Naive B cell (primary cell): ENCODE results near the gene CCNY. TPM values are rescaled to one million over a fixed set of nuclear protein-coding genes. Genes with fewer than 3 reads are reported as not detected.
"Not testable (repeated sequence)": the region's sequence is repeated elsewhere in the genome, so short reads cannot be mapped to it uniquely, and the experiment has no call there.

Experiments used
- ATAC-seq, 2 donors: fragments of 150-1000 bp; cut with Tn5 transposase; 2 replicates each; pipeline ENCODE4 v1.10.0; 2021; ENCODE audit warnings: low read depth in 2 of 2, mild to moderate bottlenecking in 2 of 2, moderate library complexity in 2 of 2
- DNase-seq: peaks from one replicate; pipeline ENCODE4 v3.0.0; 2022
- H3K27ac Mint-ChIP-seq, 6 donors: one replicate each; pipeline ENCODE4 v1.8.0; 2020 to 2022; ENCODE audit warnings: mild to moderate bottlenecking in 6 of 6, mixed read lengths in 6 of 6, moderate library complexity in 5 of 6, inconsistent platforms in 2 of 6
- H3K27me3 Mint-ChIP-seq, 3 donors: one replicate each; pipeline ENCODE4 v1.8.0; 2021 to 2022; ENCODE audit warnings: mixed read lengths in 3 of 3, mild to moderate bottlenecking in 1 of 3
- H3K36me3 Mint-ChIP-seq, 2 donors: one replicate each; pipeline ENCODE4 v1.8.0; 2020 to 2022; ENCODE audit warnings: mixed read lengths in 2 of 2, inconsistent platforms in 1 of 2, mild to moderate bottlenecking in 1 of 2
- H3K4me1 Mint-ChIP-seq, 3 donors: one replicate each; pipeline ENCODE4 v1.8.0; 2020 to 2022; ENCODE audit warnings: mixed read lengths in 3 of 3, inconsistent platforms in 1 of 3, mild to moderate bottlenecking in 1 of 3, moderate library complexity in 1 of 3
- H3K4me3 Mint-ChIP-seq, 8 donors: one replicate each; pipeline ENCODE4 v1.8.0; 2020 to 2022; ENCODE audit warnings: mild to moderate bottlenecking in 8 of 8, mixed read lengths in 8 of 8, moderate library complexity in 8 of 8, inconsistent platforms in 2 of 8
- H3K9me3 Mint-ChIP-seq, 7 donors: one replicate each; pipeline ENCODE4 v1.8.0; 2020 to 2022; ENCODE audit warnings: mixed read lengths in 7 of 7, mild to moderate bottlenecking in 5 of 7, inconsistent platforms in 2 of 7, moderate library complexity in 1 of 7
- polyA plus RNA-seq, 6 donors: library from polyadenylated mRNA; unstranded; fragments of 300-500 nt; fragmentation: Illumina TruSeq; gene quantifications; one replicate each; pipeline ENCODE4 v1.2.3, GENCODE V29; 2021; ENCODE audit warnings: low read depth in 6 of 6

CCNY gene
- polyA plus RNA-seq, 6 donors from 2014 or later: 9.4 to 27.7 (median 13.6) TPM

DNA sequence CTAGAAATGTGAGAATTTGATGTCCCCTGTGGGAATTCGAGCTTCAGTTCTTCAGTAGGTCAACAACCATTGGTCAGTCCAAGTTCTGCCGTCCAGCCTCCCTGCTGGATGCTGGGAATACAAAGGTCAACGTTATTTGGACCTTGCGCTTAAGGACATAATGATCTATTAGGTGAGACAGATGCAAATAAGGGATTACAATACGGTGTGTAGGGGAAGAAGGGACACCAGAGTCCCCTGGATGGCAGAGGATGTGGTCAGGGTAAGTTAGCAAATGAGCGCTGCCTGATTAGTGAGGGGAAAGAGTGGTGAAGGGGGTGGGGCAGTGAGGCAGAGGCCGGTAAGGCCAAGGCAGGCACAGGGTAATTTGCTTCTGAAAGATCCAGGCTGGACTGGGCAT is 16.2 kb downstream of the CCNY start:
- peak overlapping the region in 6 of 8 donors; percentile 7 to 71 (median 58) for H3K4me3 Mint-ChIP-seq
- H3K27me3 Mint-ChIP-seq: no peaks in the 10 kb centered on the region
- H3K4me1 Mint-ChIP-seq: peaks cover 78 to 94% (median 93%) of the 10 kb centered on the region in 3 donors
- DNase-seq: no peak
- peaks cover 0 to 3% (median 0%) of the 10 kb centered on the region in 7 donors for H3K9me3 Mint-ChIP-seq
- H3K27ac Mint-ChIP-seq: peak overlapping the region in 4 of 6 donors; percentile 61 to 90 (median 72)
- peak; percentile 18 to 50 for ATAC-seq
- H3K36me3 Mint-ChIP-seq: no peaks in the 10 kb centered on the region

DNA sequence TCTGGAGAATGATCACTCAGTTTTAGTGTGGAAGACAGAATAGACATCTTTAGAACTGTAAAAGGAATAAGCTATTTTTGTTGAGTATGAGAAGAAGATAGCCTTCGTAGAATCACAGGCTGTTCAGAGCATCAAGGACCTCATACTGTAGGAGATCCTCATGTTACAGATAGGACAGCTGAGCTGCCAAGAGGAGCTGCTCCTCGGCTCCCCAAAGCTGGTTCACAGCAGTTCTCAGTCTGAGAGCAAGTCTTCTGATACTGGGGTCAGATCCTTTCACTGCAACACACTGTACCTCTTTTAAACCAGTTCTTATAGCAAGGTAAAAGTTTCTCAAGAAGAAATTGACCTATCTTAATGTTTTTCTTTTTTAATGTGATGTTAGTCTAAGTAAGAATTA is 17.1 kb downstream of the CCNY start:
- peak overlapping the region in 4 of 6 donors; percentile 61 to 76 (median 72) for H3K27ac Mint-ChIP-seq

DNA sequence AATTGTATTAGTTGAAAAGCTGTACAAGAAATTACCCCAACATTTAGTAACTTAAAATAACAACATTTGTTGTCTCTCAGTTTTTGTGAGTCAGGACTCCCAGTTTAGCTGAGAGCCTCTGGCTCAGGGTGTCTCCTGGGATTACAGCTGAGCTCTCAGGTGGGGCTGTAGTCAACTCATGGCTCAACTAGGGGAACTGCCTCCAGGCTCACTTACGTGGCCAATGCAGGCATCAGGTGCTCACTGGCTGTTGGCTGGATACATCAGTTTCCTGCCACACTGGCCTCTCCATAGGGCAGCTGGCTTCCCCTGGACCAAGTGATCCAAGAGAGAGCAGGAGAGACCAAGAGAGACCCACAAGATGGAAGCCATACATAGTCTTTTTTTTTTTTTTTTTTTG is 17.5 kb downstream of the CCNY start:
- Mint-ChIP-seq H3K27me3 (no peaks in the 10 kb centered on the region), H3K4me3 (peak overlapping the region in 5 of 8 donors; percentile 11 to 68 (median 53)), H3K36me3 (no peaks in the 10 kb centered on the region), H3K27ac (peak overlapping the region in 4 of 6 donors; percentile 53 to 94 (median 66)), H3K4me1 (peaks cover 83 to 95% (median 94%) of the 10 kb centered on the region in 3 donors), H3K9me3 (peaks cover 0 to 3% (median 0%) of the 10 kb centered on the region in 7 donors)
- ATAC-seq (peak; percentile 47 to 58), DNase-seq (no peak)

More for the DNA sequence above, 17.1 kb downstream of the CCNY start:
- Mint-ChIP-seq H3K27me3 (no peaks in the 10 kb centered on the region), H3K4me3 (peak overlapping the region in 2 of 8 donors; percentile 56), H3K9me3 (peaks cover 0 to 3% (median 0%) of the 10 kb centered on the region in 7 donors), H3K36me3 (no peaks in the 10 kb centered on the region), H3K4me1 (peaks cover 81 to 94% (median 93%) of the 10 kb centered on the region in 3 donors)
- DNase-seq (no peak), ATAC-seq (no peak)

DNA sequence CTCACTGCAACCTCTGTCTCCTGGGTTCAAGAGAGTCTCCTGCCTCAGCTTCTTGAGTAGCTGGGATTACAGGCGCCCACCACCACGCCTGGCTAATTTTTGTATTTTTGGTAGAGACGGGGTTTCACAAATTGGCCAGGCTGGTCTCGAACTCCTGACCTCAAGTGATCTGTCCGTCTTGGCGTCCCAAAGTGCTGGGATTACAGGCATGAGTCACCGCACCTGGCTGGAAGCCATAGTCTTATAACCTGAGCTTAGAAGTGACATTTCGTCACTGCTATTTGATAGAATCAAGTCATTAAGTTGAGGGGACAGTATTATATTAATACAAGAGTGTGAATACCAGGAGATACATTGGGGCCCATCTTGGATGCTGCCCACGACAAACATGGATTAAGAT is 17.9 kb downstream of the CCNY start:
- H3K4me3 Mint-ChIP-seq, ATAC-seq, H3K9me3 Mint-ChIP-seq, H3K36me3 Mint-ChIP-seq, DNase-seq, H3K27me3 Mint-ChIP-seq: not testable (repeated sequence)
- peaks cover 84 to 94% (median 92%) of the 10 kb centered on the region in 3 donors for H3K4me1 Mint-ChIP-seq
- peak overlapping the region in 3 of 6 donors; percentile 3 to 94 (median 53) for H3K27ac Mint-ChIP-seq

DNA sequence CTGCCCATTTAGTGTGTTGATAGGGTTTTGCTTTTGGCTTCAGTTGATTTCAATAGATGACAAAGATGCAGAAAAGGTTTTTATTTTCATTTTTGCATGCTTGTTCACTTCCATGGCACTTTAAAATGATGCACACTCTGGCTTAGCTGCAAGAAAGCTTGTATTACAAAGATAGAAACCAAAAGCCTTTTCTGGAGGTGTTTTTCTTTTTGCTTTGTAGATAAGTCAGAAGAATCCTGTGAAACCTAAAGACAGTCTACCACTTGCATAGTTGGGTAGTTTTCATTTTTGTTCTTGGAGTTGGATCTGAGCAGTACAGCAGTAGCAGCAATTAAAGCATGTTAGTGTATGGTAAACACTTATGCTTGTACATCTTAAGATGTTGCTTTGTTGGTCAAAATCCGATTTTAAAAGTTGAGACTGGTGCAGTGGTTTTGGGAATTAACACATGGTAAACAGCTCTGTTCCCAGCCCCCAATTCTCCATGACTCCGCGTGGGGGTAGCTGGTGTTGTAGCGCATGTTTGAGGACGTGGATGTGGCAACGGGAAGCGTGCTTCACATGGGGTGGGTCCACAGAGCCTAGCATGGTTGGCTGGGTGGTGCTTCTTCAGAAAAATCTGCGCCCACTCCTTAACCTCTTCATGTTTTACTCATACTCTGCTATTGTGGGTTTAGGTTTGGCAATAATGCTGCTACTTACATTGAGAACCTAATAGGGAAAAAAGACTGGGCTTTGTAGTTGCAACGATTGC is 19.8 kb downstream of the CCNY start:
- Mint-ChIP-seq H3K9me3 (peaks cover 0 to 3% (median 0%) of the 10 kb centered on the region in 7 donors), H3K27ac (peak overlapping the region in 2 of 6 donors; percentile 9 to 11), H3K4me1 (peaks cover 76 to 81% (median 77%) of the 10 kb centered on the region in 3 donors), H3K4me3 (peak overlapping the region in 1 of 8 donors; percentile 51), H3K36me3 (no peaks in the 10 kb centered on the region), H3K27me3 (no peaks in the 10 kb centered on the region)
- ATAC-seq (no peak), DNase-seq (no peak)

DNA sequence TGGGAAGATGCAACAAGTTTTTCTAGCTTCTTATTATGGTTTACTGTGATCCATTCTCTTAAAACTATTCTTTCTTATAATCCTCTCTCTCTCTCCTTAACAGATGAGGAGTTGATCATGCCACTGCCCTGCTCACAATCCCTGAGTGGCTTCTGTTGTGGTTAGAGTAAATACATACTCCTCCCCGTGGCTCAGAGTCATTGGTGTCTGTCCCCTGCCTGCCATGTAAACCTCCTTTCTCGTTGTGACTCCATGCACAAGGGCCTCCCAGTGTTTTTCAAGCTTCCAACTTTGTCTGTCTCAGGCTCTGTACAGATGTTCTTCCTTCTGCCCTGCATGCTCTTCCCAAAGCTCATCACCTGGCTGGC is 20.4 kb downstream of the CCNY start:
- H3K4me3 Mint-ChIP-seq: no peak overlapping the region
- peaks cover 74 to 79% (median 76%) of the 10 kb centered on the region in 3 donors for H3K4me1 Mint-ChIP-seq
- peaks cover 0 to 3% (median 0%) of the 10 kb centered on the region in 7 donors for H3K9me3 Mint-ChIP-seq
- DNase-seq (no peak), ATAC-seq (no peak)
- no peaks in the 10 kb centered on the region for H3K27me3 Mint-ChIP-seq
- H3K27ac Mint-ChIP-seq: peak overlapping the region in 2 of 6 donors; percentile 58 to 69
- H3K36me3 Mint-ChIP-seq: no peaks in the 10 kb centered on the region

DNA sequence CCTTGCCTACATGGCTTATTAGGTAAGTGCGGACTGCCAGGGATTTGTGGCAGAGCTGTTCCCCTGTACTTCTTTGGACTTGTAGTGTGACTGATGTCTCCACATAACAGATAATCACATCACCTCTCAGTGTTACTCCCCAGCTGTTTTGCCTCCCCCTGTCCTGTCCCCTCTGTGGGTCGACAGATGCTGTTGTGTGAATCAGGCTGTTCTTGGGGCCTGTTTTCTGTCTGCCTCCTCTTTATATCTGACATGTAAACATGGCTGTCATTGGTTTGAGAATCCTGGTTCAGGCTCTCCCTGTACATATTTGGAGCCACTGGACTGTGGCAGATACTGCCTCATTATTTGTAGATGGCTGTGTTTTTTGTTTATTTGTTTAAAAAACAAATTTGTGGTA is 22.7 kb downstream of the CCNY start:
- H3K36me3 Mint-ChIP-seq: peaks cover 0 to 4% of the 10 kb centered on the region in 2 donors
- H3K27ac Mint-ChIP-seq: peak overlapping the region in 2 of 6 donors; percentile 10 to 74
- peak overlapping the region in 1 of 8 donors; percentile 27 for H3K4me3 Mint-ChIP-seq
- H3K27me3 Mint-ChIP-seq: no peaks in the 10 kb centered on the region
- ATAC-seq: no peak
- H3K9me3 Mint-ChIP-seq: no peaks in the 10 kb centered on the region
- DNase-seq: no peak
- H3K4me1 Mint-ChIP-seq: peaks cover 62 to 65% (median 65%) of the 10 kb centered on the region in 3 donors

DNA sequence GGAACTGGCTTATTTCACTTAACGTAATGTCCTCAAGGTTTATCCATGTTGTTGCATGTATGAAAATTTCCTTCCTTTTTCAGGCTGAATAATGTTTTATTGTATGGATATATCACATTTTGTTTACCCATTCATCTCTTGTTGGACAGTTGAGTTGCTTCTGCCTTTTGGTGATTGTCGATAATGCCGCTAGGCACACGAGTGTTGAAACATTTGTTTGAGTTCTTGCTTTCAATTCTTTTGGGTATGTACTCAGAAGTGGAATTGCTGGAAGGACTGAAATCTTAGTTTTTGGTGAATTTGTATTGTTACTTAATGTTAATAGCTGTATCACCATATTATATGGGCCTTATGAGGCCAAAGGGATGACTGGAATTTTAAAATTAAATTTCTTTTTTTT is 23.6 kb downstream of the CCNY start:
- Mint-ChIP-seq H3K4me3 (no peak overlapping the region), H3K9me3 (no peaks in the 10 kb centered on the region), H3K27me3 (no peaks in the 10 kb centered on the region), H3K4me1 (peaks cover 54 to 64% (median 61%) of the 10 kb centered on the region in 3 donors), H3K36me3 (peaks cover 0 to 4% of the 10 kb centered on the region in 2 donors), H3K27ac (peak overlapping the region in 1 of 6 donors; percentile 62)
- no peak for ATAC-seq
- no peak for DNase-seq

DNA sequence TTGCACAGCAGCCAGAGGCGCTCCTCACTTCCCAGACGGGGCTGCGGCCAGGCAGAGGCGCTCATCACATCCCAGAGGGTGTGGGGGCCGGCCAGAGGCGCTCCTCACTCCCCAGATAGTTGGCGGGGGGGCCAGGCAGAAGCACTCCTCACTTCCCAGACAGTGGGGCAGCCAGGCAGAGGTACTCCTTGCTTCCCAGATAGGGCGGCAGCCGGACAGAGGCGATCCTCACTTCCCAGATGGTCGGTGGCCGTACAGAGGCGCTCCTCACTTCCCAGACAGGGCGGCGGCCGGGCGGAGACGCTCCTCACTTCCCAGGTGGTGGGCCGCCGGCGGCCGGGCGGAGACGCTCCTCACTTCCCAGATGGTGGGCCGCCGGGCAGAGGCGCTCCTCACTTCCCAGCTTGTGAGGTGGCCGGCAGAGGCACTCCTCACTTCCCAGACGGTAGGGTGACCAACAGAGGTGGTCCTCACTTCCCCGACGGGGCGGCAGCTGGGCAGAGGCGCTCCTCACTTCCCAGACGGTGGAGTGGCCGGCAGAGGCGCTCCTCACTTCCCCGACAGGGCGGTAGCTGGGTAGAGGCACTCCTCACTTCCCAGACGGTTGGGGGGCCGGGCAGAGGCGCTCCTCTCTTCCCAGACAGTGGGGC is 26.5 kb downstream of the CCNY start:
- no peaks in the 10 kb centered on the region for H3K9me3 Mint-ChIP-seq
- H3K4me3 Mint-ChIP-seq: peak overlapping the region in 1 of 8 donors; percentile 9
- no peak for DNase-seq
- no peaks in the 10 kb centered on the region for H3K27me3 Mint-ChIP-seq
- ATAC-seq: no peak
- H3K36me3 Mint-ChIP-seq: peaks cover 0 to 4% of the 10 kb centered on the region in 2 donors
- no peak overlapping the region for H3K27ac Mint-ChIP-seq
- peaks cover 37 to 43% (median 41%) of the 10 kb centered on the region in 3 donors for H3K4me1 Mint-ChIP-seq

DNA sequence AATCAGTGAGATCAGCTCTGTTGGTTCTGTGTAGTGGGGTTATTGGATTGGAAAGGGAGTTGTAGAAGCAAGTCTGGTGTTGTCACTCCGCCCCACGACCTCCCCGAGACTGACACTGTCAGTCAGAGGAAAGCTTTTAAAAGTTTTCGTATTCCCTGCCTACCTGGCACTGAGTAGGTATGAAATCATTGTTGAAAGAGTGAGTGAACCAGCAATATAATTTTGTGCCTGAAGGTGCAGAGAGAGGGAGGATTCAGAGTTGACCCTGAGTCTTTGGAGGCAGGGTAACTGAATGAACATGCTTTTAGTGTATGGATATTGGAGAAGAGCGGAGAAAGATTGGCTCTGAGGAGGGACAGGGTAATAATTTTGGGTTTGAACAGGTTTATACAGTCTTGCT is 27.3 kb downstream of the CCNY start:
- no peaks in the 10 kb centered on the region for H3K27me3 Mint-ChIP-seq
- ATAC-seq (no peak), DNase-seq (no peak)
- peak overlapping the region in 2 of 6 donors; percentile 23 to 88 for H3K27ac Mint-ChIP-seq
- peaks cover 0 to 4% of the 10 kb centered on the region in 2 donors for H3K36me3 Mint-ChIP-seq
- no peaks in the 10 kb centered on the region for H3K9me3 Mint-ChIP-seq
- no peak overlapping the region for H3K4me3 Mint-ChIP-seq
- H3K4me1 Mint-ChIP-seq: peaks cover 37 to 43% (median 42%) of the 10 kb centered on the region in 3 donors

DNA sequence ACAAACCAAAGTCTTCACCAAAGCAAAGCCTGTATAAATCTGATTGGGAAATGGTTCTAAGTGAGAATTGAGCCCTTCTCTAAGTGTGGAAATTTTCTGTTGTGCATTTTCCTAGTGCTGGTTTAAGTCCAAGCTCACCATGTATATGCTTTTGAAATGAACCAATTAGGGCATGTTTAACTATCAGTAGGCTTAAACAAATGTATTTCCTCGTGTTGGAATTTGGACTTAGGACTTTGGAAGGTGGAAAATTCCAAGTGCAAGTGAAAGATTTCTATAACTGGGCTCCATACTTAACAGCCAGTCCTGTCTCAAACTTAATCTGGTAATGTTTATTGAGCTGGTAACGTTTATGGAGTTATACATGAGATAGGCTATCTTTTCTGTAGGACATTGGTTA is 28.5 kb downstream of the CCNY start:
- H3K27ac Mint-ChIP-seq: peak overlapping the region in 2 of 6 donors; percentile 22 to 32
- peaks cover 36 to 48% (median 39%) of the 10 kb centered on the region in 3 donors for H3K4me1 Mint-ChIP-seq
- ATAC-seq: no peak
- H3K27me3 Mint-ChIP-seq: no peaks in the 10 kb centered on the region
- no peak overlapping the region for H3K4me3 Mint-ChIP-seq
- H3K36me3 Mint-ChIP-seq: peaks cover 0 to 4% of the 10 kb centered on the region in 2 donors
- H3K9me3 Mint-ChIP-seq: no peaks in the 10 kb centered on the region
- DNase-seq: no peak

DNA sequence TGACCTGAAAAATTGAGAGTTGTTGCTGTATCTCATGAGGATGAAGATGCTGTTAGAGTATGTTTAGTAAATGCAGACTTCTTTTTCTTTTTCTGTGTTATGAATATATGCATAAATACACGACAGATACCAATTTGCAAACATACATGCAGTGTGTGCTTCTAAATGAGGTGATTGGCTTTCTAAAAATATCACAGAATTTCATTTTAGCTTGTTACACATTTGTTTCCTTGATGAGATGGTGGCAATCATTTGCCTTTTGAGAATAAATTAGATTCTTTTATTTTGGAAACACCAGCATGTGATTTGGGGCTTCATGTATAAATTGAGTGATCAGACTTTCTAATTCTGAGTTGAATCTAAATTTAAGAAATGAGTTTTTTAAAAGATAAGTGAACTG is 29.7 kb downstream of the CCNY start:
- peaks cover 38 to 57% (median 46%) of the 10 kb centered on the region in 3 donors for H3K4me1 Mint-ChIP-seq
- no peak for DNase-seq
- no peak overlapping the region for H3K4me3 Mint-ChIP-seq
- H3K9me3 Mint-ChIP-seq: no peaks in the 10 kb centered on the region
- no peaks in the 10 kb centered on the region for H3K27me3 Mint-ChIP-seq
- H3K36me3 Mint-ChIP-seq: peaks cover 0 to 4% of the 10 kb centered on the region in 2 donors
- ATAC-seq: no peak
- peak overlapping the region in 1 of 6 donors; percentile 76 for H3K27ac Mint-ChIP-seq

DNA sequence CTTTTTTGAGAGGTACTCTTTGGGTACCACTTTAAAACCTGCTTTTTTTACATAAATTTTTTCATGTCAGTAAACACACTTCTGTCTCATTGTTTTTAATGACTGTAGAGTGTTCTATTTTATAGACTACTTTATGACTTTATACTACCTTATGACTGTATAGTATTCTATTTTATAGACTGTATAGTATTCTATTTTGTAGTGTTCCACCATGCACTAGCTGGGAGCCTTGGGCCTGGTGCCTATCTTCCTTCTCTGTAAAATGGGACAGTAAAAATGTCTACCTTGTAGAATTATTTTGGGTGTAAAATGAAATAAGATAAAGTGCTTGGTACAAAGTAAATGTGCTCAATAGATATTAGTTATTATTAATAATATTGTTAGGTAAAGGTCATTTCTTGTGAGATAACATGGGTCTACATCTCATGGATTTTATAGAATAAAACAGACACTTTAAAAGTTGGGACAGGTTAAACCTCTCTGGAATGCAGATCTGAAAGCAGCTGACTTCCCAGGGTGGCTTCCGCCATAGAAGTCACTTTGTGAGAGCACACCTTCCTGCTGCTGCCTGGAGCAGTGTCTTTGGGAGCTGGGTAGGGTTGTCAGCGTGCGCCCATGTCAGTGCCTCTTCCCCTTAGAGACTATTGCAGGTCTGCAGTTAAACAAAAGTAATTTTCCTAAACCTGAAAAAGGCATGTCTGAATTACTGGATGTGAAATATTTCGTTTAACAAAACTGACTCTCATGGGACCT is 31.0 kb downstream of the CCNY start:
- Mint-ChIP-seq H3K36me3 (peaks cover 0 to 1% of the 10 kb centered on the region in 2 donors), H3K27ac (no peak overlapping the region), H3K9me3 (no peaks in the 10 kb centered on the region), H3K27me3 (no peaks in the 10 kb centered on the region), H3K4me3 (peak overlapping the region in 2 of 8 donors; percentile 12 to 25), H3K4me1 (peaks cover 47 to 65% (median 58%) of the 10 kb centered on the region in 3 donors)
- no peak for DNase-seq
- no peak for ATAC-seq
